Measurements from ENCODE around the gene EPHA3. TPM values are rescaled to one million over a fixed set of nuclear protein-coding genes. Genes with fewer than 3 reads are reported as not detected.

Gene EPHA3
- total RNA-seq, 1 experiment from 2014 or later, result 1.2 TPM

DNA sequence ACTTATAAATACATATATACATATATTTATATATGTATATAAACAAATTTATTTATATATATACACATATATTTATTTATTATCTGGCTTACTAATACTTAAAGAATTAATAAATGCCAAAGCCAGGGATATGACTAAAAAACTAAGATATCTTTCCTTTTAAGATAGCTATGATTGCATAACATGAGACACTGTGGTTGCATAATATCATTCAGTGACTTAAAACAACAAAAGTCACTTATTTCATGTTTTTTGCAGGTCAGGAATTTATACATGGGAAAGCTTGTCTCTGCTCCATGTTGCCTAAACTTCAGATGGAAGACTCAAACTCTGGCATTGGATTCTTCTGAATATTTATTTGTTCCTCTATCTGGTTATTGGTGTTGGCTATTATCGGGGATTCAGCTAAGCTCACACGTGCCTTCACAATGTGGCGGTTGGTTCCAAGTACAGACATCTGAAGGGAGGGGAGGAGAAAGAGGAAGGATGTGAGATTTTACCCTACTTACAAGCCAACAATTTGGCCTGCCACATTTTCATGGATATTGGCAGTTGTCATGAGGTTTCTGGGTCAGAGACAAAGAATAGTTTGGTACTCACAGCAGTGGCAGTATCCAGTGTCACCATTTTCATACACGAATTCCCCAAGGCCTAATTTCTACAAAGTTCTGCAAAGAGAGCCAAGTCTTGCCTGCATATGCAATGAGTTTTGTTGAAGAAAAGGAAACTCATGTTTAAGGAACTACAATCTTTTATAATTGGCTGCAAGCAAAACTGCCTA, 381.6 kb downstream of the EPHA3 start:
- in situ Hi-C loops (cut with HindIII; ENCODE audit: low sequenced_read_pairs), result no loop called here
- peak; percentile 9 for DNase-seq (ENCODE audit: low spot score)

GRCh38 chr3:89490129-89490528, 382.7 kb downstream of the EPHA3 start:
- in situ Hi-C loops (cut with HindIII; ENCODE audit: low sequenced_read_pairs), result no loop called here
- DNase-seq (ENCODE audit: low spot score), result no peak

- no peak for DNase-seq (ENCODE audit: low spot score)
- in situ Hi-C loops (cut with HindIII; ENCODE audit: low sequenced_read_pairs), result no loop called here
Measured at GRCh38 chr3:89494734-89495133, 387.3 kb downstream of the EPHA3 start.

DNA sequence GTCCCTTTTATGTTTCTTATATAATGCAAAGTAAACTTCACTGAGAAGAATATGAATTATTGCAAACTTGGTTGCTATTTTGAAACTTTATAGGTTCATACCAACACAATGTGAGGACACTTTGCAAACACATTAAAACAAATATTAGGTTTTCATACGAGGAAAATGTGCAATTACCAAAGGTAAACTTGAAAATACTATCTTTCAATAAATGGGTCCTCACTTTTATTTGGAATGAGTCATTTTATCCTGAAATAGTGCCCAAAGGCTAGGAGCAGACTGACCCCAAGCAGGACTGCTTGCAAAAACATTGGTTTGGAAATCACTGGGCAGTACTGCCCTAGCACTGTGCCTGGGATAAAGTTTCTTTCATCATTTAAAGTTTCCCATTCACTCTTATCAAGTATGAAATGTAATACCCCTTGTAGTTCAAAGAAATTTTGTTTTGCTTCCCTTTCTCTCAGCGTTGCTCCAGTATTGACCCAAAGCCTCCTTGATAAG, 396.5 kb downstream of the EPHA3 start:
- DNase-seq (ENCODE audit: low spot score), result no peak
- in situ Hi-C loops (cut with HindIII; ENCODE audit: low sequenced_read_pairs), result no loop called here

DNA sequence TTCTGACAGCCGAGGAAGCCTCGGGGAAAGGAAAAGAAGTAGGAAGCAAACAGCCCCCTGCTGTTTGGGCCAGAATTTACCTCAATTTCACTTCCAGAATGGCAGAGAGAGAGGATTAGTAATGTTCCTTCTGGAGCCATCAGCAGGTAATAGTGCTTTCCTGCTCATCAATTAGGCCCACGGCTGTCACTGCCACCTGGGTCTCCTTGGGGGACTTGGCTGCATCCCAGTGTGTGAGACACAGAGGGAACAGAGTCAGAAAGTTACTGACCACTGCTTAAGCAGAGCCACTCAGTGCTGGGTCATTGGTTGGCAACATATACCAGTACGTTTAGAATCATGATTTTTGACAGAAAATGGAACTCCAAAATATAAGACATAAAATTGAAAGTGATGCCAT, 397.0 kb downstream of the EPHA3 start:
- in situ Hi-C loops (cut with HindIII; ENCODE audit: low sequenced_read_pairs), result no loop called here
- peak; percentile 17 for DNase-seq (ENCODE audit: low spot score)

GRCh38 chr3:89506462-89507103, 399.2 kb downstream of the EPHA3 start:
- in situ Hi-C loops (cut with HindIII; ENCODE audit: low sequenced_read_pairs), result no loop called here
- no peak for DNase-seq (ENCODE audit: low spot score)

GRCh38 chr3:89521328-89521727, 413.9 kb downstream of the EPHA3 start:
- in situ Hi-C loops (cut with HindIII; ENCODE audit: low sequenced_read_pairs), result no loop called here

GRCh38 chr3:89522155-89522554, 414.7 kb downstream of the EPHA3 start:
- in situ Hi-C loops (cut with HindIII; ENCODE audit: low sequenced_read_pairs), result no loop called here
- DNase-seq (ENCODE audit: low spot score), result no peak

More at GRCh38 chr3:89521328-89521727, 413.9 kb downstream of the EPHA3 start:
- DNase-seq (ENCODE audit: low spot score), result no peak

GRCh38 chr3:89525609-89526008, 418.2 kb downstream of the EPHA3 start:
- no peak for DNase-seq (ENCODE audit: low spot score)
- in situ Hi-C loops (cut with HindIII; ENCODE audit: low sequenced_read_pairs), result no loop called here

DNA sequence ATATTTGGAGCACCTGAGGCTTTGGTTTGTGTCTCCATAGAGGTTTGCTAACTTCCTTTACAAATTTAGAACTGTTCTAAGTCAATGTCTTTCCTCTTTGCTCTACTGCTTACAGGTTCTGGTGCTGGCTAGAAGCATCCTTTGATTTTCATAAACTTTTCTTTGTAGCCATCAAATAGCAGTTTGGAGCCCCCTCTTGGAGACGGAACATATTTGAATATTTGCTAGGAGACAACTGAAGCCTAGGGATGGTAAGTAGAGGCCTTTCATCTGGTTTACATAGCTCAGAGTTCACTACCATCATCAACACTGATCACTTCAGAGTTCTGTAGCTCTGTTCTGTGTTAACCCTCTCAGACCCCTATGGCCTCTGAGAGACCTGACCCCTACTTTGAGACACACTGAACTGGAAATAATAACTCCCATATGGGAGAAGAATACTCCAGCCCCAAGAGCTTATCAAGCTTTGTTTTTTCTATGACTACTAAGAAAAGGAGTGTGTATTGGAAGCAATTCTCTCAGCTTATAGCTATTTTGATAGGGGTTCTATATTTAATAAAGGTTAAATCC, 420.4 kb downstream of the EPHA3 start:
- DNase-seq (ENCODE audit: low spot score), result no peak
- in situ Hi-C loops (cut with HindIII; ENCODE audit: low sequenced_read_pairs), result no loop called here

Data from G401 (cell line).